HEK293T (cell line): ENCODE measurements around the gene CYB5A.

Experiments
- BHLHE40 ChIP-seq: fragments of 450-650 bp; IDR thresholded peaks from 2 replicates; pipeline ENCODE4 v1.6.1; 2016; ENCODE audit warnings: mild to moderate bottlenecking, moderate library complexity, borderline replicate concordance
- CTBP1 ChIP-seq: fragments of 450-650 bp; IDR thresholded peaks from 2 replicates; pipeline ENCODE4 v1.6.1; 2016; ENCODE audit warnings: borderline replicate concordance
- ELF4 ChIP-seq: fragments of 450-650 bp; IDR thresholded peaks from 2 replicates; pipeline ENCODE4 v1.6.1; 2017; ENCODE audit warnings: antibody characterized with exemption
- FOXM1 ChIP-seq: fragments of 450-650 bp; IDR thresholded peaks from 2 replicates; pipeline ENCODE4 v1.6.1; 2017; ENCODE audit warnings: mild to moderate bottlenecking, borderline replicate concordance
- SP1 ChIP-seq: fragments of 450-650 bp; IDR thresholded peaks from 2 replicates; pipeline ENCODE4 v1.6.1; 2017
- TARDBP ChIP-seq: fragments of 450-650 bp; IDR thresholded peaks from 2 replicates; pipeline ENCODE4 v1.6.1; 2016

DNA sequence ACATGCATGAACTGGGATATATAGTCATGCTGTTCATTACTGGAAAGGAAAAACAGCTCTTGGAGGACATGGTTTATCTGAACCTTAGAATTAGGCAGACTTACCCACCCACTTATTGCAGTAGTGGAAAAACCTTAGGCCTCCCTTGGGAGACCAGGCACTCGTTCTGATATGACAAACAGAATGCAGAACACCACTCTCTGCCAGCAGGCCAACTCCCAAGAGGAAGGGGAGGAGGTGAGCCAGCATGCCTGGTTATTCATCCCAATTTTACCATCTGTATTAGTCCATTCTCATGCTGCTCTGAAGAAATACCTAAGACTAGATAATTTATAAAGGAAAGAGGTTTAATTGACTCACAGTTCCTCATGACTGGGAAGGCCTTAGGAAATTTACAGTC lies 41.3 kb upstream of the CYB5A start:
- TF ChIP-seq FOXM1 = no peak
- TF ChIP-seq TARDBP = no peak
- no peak for TF ChIP-seq BHLHE40
- TF ChIP-seq CTBP1 = no peak
- no peak for TF ChIP-seq SP1
- TF ChIP-seq ELF4 = no peak
